OCI-LY7 (cell line): ENCODE data around the gene SPG11.

Source experiments
- EZH2phosphoT487 ChIP-seq: fragments of 200-600 bp; sonication (generic); IDR thresholded peaks from 2 replicates; pipeline ENCODE4 v1.6.1; 2018; ENCODE audit warnings: low read depth, borderline replicate concordance, mild to moderate bottlenecking, mixed run types, antibody characterized with exemption, low read length, moderate library complexity, mixed read lengths
- TF ChIP-seq, protein P1 (sequence below): fragments of 200-600 bp; sonication (generic); conservative IDR thresholded peaks from 2 replicates; pipeline ENCODE4 v1.5.1; 2014; ENCODE audit warnings: mild to moderate bottlenecking, antibody characterized with exemption, low read length, moderate library complexity, mixed read lengths

DNA sequence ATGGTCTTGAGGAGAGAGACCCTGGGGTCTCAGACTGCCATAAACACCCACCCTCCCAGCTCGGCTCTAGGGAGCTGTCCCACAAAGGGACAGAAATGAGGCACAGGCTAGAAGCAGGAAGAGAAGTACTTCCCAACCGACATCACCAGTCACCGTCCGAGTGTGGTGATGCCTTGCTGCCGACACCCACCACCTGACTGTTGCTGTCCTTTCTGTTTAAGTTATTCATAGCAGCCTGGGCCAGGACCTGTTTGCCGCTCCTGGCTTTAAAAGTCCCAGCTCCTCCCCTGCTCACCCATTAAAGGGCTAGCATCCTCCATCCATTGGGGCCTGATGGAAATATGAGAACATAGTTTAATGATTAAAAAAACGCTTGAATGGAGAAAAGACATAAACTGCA lies 13.2 kb upstream of the SPG11 start:
- TF ChIP-seq, protein P1, sequence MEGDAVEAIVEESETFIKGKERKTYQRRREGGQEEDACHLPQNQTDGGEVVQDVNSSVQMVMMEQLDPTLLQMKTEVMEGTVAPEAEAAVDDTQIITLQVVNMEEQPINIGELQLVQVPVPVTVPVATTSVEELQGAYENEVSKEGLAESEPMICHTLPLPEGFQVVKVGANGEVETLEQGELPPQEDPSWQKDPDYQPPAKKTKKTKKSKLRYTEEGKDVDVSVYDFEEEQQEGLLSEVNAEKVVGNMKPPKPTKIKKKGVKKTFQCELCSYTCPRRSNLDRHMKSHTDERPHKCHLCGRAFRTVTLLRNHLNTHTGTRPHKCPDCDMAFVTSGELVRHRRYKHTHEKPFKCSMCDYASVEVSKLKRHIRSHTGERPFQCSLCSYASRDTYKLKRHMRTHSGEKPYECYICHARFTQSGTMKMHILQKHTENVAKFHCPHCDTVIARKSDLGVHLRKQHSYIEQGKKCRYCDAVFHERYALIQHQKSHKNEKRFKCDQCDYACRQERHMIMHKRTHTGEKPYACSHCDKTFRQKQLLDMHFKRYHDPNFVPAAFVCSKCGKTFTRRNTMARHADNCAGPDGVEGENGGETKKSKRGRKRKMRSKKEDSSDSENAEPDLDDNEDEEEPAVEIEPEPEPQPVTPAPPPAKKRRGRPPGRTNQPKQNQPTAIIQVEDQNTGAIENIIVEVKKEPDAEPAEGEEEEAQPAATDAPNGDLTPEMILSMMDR = no peak
- TF ChIP-seq EZH2phosphoT487 = no peak
